ENCODE measurements around the gene ZNF629. TPM values are rescaled to one million over a fixed set of nuclear protein-coding genes. Genes with fewer than 3 reads are reported as not detected.

The ZNF629 gene
- total and polyA plus RNA-seq, 7 donors, result 3.0 to 12.1 (median 8.4) TPM

- no peaks in the 10 kb centered on the region for H3K9me3 ChIP-seq
- H3K27me3 ChIP-seq, result no peaks in the 10 kb centered on the region
- intact Hi-C loops (cut with DNase I), result no loop called here
- H3K4me3 ChIP-seq, result no peak overlapping the region
- no peak for DNase-seq
- H3K36me3 ChIP-seq, result peaks cover 0 to 48% (median 16%) of the 10 kb centered on the region in 4 donors
- H3K27ac ChIP-seq, result no peak overlapping the region
- peaks cover 0 to 27% (median 15%) of the 10 kb centered on the region in 4 donors for H3K4me1 ChIP-seq
- 87 to 92% methylated on average over 4 of the region's 4 CpGs for WGBS, 2 donors
- TF ChIP-seq POLR2AphosphoS5 (IDR thresholded peaks at IDR 0.05), result no peak
- TF ChIP-seq, protein P1, sequence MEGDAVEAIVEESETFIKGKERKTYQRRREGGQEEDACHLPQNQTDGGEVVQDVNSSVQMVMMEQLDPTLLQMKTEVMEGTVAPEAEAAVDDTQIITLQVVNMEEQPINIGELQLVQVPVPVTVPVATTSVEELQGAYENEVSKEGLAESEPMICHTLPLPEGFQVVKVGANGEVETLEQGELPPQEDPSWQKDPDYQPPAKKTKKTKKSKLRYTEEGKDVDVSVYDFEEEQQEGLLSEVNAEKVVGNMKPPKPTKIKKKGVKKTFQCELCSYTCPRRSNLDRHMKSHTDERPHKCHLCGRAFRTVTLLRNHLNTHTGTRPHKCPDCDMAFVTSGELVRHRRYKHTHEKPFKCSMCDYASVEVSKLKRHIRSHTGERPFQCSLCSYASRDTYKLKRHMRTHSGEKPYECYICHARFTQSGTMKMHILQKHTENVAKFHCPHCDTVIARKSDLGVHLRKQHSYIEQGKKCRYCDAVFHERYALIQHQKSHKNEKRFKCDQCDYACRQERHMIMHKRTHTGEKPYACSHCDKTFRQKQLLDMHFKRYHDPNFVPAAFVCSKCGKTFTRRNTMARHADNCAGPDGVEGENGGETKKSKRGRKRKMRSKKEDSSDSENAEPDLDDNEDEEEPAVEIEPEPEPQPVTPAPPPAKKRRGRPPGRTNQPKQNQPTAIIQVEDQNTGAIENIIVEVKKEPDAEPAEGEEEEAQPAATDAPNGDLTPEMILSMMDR (IDR thresholded peaks at IDR 0.05), result no peak
- no peak for TF ChIP-seq POLR2A (IDR thresholded peaks at IDR 0.05)
- TF ChIP-seq EP300 (IDR thresholded peaks at IDR 0.05), result no peak
These were observed 36.8 kb downstream of the ZNF629 start for GRCh38 chr16:30750201-30750600.

DNA sequence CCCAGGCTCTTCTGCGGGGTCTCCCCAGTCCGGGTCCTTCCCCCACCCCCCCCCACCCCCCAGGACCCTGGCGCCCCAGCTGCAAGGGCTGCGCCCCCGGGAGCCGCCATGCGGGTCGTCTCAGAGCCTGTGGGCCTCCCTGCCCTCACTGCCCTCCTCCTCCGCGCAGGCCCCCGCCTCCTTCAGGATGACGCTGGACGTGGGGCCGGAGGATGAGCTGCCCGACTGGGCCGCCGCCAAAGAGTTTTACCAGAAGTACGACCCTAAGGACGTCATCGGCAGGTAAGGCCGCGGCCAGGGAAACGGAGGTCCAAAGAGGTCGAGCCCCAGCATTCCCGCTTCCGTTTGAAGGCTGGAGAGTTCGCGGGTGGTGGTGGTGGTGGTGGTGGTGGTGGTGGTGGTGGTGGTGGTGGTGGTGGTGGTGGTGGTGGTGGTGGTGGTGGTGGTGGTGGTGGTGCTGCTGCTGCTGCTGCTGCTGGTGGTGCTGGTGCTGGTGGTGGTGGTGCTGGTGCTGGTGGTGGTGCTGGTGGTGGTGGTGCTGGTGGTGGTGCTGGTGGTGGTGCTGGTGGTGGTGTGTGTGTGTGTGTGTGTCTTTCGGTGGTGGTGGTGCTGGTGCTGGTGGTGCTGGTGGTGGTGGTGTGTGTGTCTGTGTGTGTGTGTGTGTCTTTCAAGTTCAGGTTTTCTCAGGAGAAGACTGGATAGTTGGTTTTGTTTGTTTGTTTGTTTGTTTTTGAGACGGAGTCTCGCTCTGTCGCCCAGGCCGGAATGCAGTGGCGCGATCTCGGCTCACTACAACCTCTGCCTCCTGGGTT, 38.2 kb downstream of the ZNF629 start:
- Histone ChIP-seq H3K36me3 (peaks cover 0 to 48% (median 9%) of the 10 kb centered on the region in 4 donors), H3K27ac (peak overlapping the region; percentile 78 to 92 (median 84)), H3K27me3 (no peaks in the 10 kb centered on the region), H3K9me3 (no peaks in the 10 kb centered on the region), H3K4me3 (peak overlapping the region; percentile 79 to 99 (median 93)), H3K4me1 (peaks cover 0 to 27% (median 15%) of the 10 kb centered on the region in 4 donors)
- TF ChIP-seq POLR2A (IDR thresholded peaks at IDR 0.05), result no peak
- WGBS, 2 donors, result 13 to 17% methylated on average over 36 of the region's 36 CpGs
- intact Hi-C loops (cut with DNase I), result loop anchor here (2.0 to 5.0 kb wide), 2 partner anchors 14 to 52 kb away; partner anchors contain the start of genes CFAP119, RNF40 and SRCAP
- DNase-seq, result peak; percentile 83

GRCh38 chr16:30747799-30748633, 39.0 kb downstream of the ZNF629 start, which contains the start of gene PHKG2:
PHKG2 (plus strand) TSS chr16:30748425; CDS start chr16:30748821, 396 bp downstream.
- Histone ChIP-seq H3K4me1 (peaks cover 0 to 27% (median 15%) of the 10 kb centered on the region in 4 donors), H3K4me3 (peak within 1 kb of the TSS; percentile 79 to 99 (median 93)), H3K27ac (peak within 1 kb of the TSS; percentile 78 to 92 (median 84)), H3K27me3 (no peaks in the 10 kb centered on the region), H3K36me3 (peaks cover 0 to 42% (median 7%) of the 10 kb centered on the region in 4 donors), H3K9me3 (no peaks in the 10 kb centered on the region)
- WGBS, 2 donors, result 1 to 3% methylated on average over 60 of the region's 60 CpGs
- intact Hi-C loops (cut with DNase I), result loop anchor here (2.0 to 5.0 kb wide), 2 partner anchors 15 to 51 kb away; partner anchors contain the start of genes CFAP119, RNF40 and SRCAP
- DNase-seq, result peak; percentile 100
- TF ChIP-seq, protein P1 (IDR thresholded peaks at IDR 0.05), result no peak
- TF ChIP-seq POLR2AphosphoS5 (IDR thresholded peaks at IDR 0.05) (peak; percentile 30 to 84 (median 78)), EP300 (IDR thresholded peaks at IDR 0.05) (no peak), POLR2A (IDR thresholded peaks at IDR 0.05) (peak; percentile 21 to 37)

DNA sequence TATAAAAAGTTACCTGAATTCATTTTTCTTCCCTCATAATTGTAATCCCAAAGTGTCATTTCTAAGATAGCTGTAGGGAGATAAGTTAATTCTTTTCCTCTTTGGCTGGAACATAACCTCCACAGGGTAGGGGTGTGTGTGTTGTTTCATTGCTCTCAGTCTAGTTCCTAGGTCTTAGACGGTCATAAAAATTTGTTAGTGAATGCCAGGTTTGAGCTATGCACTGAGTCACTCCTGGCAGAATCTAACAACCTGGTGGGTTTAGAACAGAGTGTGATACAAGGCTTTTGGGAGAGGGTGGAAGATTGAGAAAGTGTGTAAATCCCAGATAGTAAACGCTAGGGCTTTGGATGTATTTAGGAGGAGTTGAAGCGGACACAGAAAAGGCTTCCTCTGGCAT, 39.7 kb downstream of the ZNF629 start:
- no peaks in the 10 kb centered on the region for H3K9me3 ChIP-seq
- H3K36me3 ChIP-seq, result peaks cover 0 to 36% (median 7%) of the 10 kb centered on the region in 4 donors
- DNase-seq, result no peak
- TF ChIP-seq EP300 (IDR thresholded peaks at IDR 0.05), result no peak
- no peaks in the 10 kb centered on the region for H3K27me3 ChIP-seq
- H3K4me3 ChIP-seq, result peak overlapping the region in 3 of 4 donors; percentile 79 to 99 (median 92)
- H3K4me1 ChIP-seq, result peaks cover 0 to 28% (median 18%) of the 10 kb centered on the region in 4 donors
- peak overlapping the region; percentile 78 to 92 (median 83) for H3K27ac ChIP-seq
- intact Hi-C loops (cut with DNase I), result loop anchor here (5.0 kb wide), 1 partner anchor 50 kb away; the partner anchor contains the start of gene SRCAP
- WGBS, 2 donors, result 13 to 46% methylated on average over 3 of the region's 3 CpGs

DNA sequence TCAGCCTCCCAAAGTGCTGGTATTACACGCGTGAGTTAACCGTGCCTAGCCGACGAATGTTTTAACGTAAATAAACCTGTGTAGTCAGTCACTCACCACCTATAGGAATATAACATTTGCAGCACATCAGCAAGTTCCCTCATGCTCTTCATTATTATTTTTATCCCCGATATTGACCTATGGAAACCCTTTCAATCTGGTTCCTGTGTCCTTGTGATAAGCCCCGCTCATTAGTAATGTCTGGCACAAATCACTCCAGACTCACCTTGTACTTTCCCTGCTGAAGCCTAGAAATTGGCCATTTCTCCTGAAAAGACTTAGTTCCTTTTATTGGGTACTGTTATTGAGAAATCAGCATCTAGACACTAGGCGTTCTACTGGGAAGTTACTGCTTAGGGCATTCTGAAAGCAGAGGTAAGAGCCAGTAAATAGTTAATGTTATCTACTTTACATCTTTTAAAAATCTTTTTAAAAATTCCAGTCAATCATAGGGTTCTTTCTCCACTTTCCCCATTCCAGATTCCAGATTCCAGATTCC, 40.3 kb downstream of the ZNF629 start:
- 87 to 91% methylated on average over 9 of the region's 9 CpGs for WGBS, 2 donors
- H3K27ac ChIP-seq, result peak overlapping the region; percentile 78 to 92 (median 83)

More for the DNA sequence above, 40.3 kb downstream of the ZNF629 start:
- intact Hi-C loops (cut with DNase I), result loop anchor here (5.0 kb wide), 1 partner anchor 49 kb away; the partner anchor contains the start of gene SRCAP
- peaks cover 0 to 34% (median 24%) of the 10 kb centered on the region in 4 donors for H3K4me1 ChIP-seq
- H3K27me3 ChIP-seq, result no peaks in the 10 kb centered on the region
- TF ChIP-seq, protein P1 (IDR thresholded peaks at IDR 0.05), result no peak
- no peak for TF ChIP-seq POLR2A (IDR thresholded peaks at IDR 0.05)
- no peak for TF ChIP-seq EP300 (IDR thresholded peaks at IDR 0.05)
- no peak for TF ChIP-seq POLR2AphosphoS5 (IDR thresholded peaks at IDR 0.05)
- H3K4me3 ChIP-seq, result no peak overlapping the region
- no peak for DNase-seq
- no peaks in the 10 kb centered on the region for H3K9me3 ChIP-seq
- peaks cover 0 to 29% (median 7%) of the 10 kb centered on the region in 4 donors for H3K36me3 ChIP-seq
